ENCODE data around the gene VPS39.

Gene VPS39

GRCh38 chr15:42198516-42198915 lies 9.6 kb downstream of the VPS39 start:
- no peak for DNase-seq

- DNase-seq: no peak
These were observed 13.6 kb downstream of the VPS39 start for GRCh38 chr15:42194513-42194912.

GRCh38 chr15:42193383-42193782 lies 14.7 kb downstream of the VPS39 start:
- DNase-seq: no peak

GRCh38 chr15:42191610-42192346 lies 16.3 kb downstream of the VPS39 start:
- no peak for DNase-seq

GRCh38 chr15:42190370-42190769 lies 17.7 kb downstream of the VPS39 start:
- no peak for DNase-seq

GRCh38 chr15:42185801-42186200 lies 22.3 kb downstream of the VPS39 start:
- DNase-seq: no peak

GRCh38 chr15:42184736-42185135 lies 23.4 kb downstream of the VPS39 start:
- no peak for DNase-seq

- DNase-seq: no peak
These were observed 23.8 kb downstream of the VPS39 start for GRCh38 chr15:42184296-42184695.

GRCh38 chr15:42182961-42183360 lies 25.1 kb downstream of the VPS39 start:
- no peak for DNase-seq

GRCh38 chr15:42182328-42182886 lies 25.7 kb downstream of the VPS39 start:
- DNase-seq: no peak

- no peak for DNase-seq
These were observed 30.0 kb downstream of the VPS39 start for GRCh38 chr15:42178056-42178455.

GRCh38 chr15:42175671-42176070 lies 32.4 kb downstream of the VPS39 start:
- DNase-seq: no peak

GRCh38 chr15:42172475-42172874 lies 35.6 kb downstream of the VPS39 start:
- no peak for DNase-seq

GRCh38 chr15:42171795-42172194 lies 36.3 kb downstream of the VPS39 start:
- no peak for DNase-seq

GRCh38 chr15:42171122-42171521 lies 37.0 kb downstream of the VPS39 start:
- DNase-seq: no peak

- no peak for DNase-seq
These were observed 41.7 kb downstream of the VPS39 start for GRCh38 chr15:42166225-42166940.

- peak; percentile 21 for DNase-seq
These were observed 43.0 kb downstream of the VPS39 start for GRCh38 chr15:42165106-42165505.

- DNase-seq: no peak
These were observed 44.1 kb downstream of the VPS39 start for GRCh38 chr15:42163947-42164550.

GRCh38 chr15:42163291-42163690 lies 44.8 kb downstream of the VPS39 start:
- no peak for DNase-seq

- DNase-seq: no peak
These were observed 48.0 kb downstream of the VPS39 start for GRCh38 chr15:42160136-42160535.

GRCh38 chr15:42159381-42160015 lies 48.6 kb downstream of the VPS39 start:
- no peak for DNase-seq

- DNase-seq: no peak
These were observed 49.2 kb downstream of the VPS39 start for GRCh38 chr15:42158941-42159340.
